ENCODE measurements around the gene USP32. TPM values are rescaled to one million over a fixed set of nuclear protein-coding genes. Genes with fewer than 3 reads are reported as not detected.

Gene USP32
- total RNA-seq, 1 experiment from 2014 or later = 103 TPM

DNA sequence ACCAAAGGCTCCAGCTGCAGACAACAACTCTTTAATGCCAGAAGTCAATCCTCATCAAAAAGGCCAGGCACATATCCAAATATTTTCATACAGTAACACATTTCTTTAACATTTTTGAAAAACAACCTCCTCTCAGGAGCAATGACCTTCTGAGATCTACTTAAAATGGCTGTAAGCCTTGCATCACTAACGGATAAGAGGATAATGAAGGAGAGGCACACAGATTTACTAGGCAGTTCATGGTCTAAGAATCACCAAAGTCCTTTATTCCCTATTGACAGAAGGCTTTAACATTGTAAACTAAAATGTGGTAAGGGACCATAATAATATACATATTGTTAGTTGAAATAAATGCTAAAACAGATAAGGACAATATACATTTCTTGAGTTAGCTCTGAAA lies 114.7 kb downstream of the USP32 start (continued):
- TF ChIP-seq, protein P1, sequence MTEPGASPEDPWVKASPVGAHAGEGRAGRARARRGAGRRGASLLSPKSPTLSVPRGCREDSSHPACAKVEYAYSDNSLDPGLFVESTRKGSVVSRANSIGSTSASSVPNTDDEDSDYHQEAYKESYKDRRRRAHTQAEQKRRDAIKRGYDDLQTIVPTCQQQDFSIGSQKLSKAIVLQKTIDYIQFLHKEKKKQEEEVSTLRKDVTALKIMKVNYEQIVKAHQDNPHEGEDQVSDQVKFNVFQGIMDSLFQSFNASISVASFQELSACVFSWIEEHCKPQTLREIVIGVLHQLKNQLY (CRISPR knock-in tag; IDR thresholded peaks at IDR 0.05) = no peak
- TF ChIP-seq MYBL2 (CRISPR knock-in tag; IDR thresholded peaks at IDR 0.05) (no peak), TP53 (CRISPR knock-in tag; IDR thresholded peaks at IDR 0.05) (no peak), FOXJ3 (CRISPR knock-in tag; IDR thresholded peaks at IDR 0.05; ENCODE audit: borderline replicate concordance) (no peak), JAZF1 (CRISPR knock-in tag; IDR thresholded peaks at IDR 0.05) (no peak), OVOL2 (CRISPR knock-in tag; IDR thresholded peaks at IDR 0.05; ENCODE audit: borderline replicate concordance) (no peak), TEAD1 (CRISPR knock-in tag; IDR thresholded peaks at IDR 0.05) (no peak), SMAD3 (CRISPR knock-in tag; IDR thresholded peaks at IDR 0.05; ENCODE audit: borderline replicate concordance) (no peak), ZNF317 (CRISPR knock-in tag; IDR thresholded peaks at IDR 0.05; ENCODE audit: borderline replicate concordance, low read depth) (no peak), TEAD4 (CRISPR knock-in tag; IDR thresholded peaks at IDR 0.05) (no peak), ZNF232 (CRISPR knock-in tag; IDR thresholded peaks at IDR 0.05) (no peak), SP1 (CRISPR knock-in tag; conservative IDR thresholded peaks at IDR 0.05) (no peak)
- TF ChIP-seq, protein P2, sequence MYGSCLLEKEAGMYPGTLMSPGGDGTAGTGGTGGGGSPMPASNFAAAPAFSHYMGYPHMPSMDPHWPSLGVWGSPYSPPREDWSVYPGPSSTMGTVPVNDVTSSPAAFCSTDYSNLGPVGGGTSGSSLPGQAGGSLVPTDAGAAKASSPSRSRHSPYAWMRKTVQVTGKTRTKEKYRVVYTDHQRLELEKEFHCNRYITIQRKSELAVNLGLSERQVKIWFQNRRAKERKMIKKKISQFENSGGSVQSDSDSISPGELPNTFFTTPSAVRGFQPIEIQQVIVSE (CRISPR knock-in tag; IDR thresholded peaks at IDR 0.05; ENCODE audit: borderline replicate concordance) = no peak
- TF ChIP-seq, protein P3, sequence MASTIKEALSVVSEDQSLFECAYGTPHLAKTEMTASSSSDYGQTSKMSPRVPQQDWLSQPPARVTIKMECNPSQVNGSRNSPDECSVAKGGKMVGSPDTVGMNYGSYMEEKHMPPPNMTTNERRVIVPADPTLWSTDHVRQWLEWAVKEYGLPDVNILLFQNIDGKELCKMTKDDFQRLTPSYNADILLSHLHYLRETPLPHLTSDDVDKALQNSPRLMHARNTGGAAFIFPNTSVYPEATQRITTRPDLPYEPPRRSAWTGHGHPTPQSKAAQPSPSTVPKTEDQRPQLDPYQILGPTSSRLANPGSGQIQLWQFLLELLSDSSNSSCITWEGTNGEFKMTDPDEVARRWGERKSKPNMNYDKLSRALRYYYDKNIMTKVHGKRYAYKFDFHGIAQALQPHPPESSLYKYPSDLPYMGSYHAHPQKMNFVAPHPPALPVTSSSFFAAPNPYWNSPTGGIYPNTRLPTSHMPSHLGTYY (CRISPR knock-in tag; IDR thresholded peaks at IDR 0.05) = no peak

DNA sequence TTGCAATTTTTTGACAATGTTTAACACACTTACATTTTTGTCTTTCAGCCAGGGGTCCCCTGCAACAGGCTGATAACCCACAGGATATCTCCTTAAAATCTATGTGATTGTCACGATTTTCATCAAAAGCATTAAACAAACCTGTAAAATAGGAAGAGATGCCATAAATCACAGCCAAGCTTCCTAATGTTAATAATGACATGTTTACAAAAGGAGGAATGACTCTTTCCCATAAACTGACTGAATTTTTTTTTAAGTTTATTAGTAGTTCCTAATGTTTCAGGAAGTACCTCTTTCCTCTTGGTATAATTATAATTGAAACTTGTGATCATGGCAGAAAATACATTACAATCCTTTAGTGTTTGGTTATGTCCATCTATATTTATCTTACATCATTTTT lies 122.5 kb downstream of the USP32 start:
- Mint-ChIP-seq H3K4me3 (no peak overlapping the region), H3K27ac (no peak overlapping the region), H3K4me1 (no peaks in the 10 kb centered on the region), H3K9me3 (no peaks in the 10 kb centered on the region), H3K27me3 (ENCODE audit: low read depth) (no peaks in the 10 kb centered on the region), H3K36me3 (peaks cover 31% of the 10 kb centered on the region)
- TF ChIP-seq RELA (CRISPR knock-in tag; IDR thresholded peaks at IDR 0.05; ENCODE audit: borderline replicate concordance) (no peak), FOXK1 (CRISPR knock-in tag; IDR thresholded peaks at IDR 0.05) (no peak), TEAD4 (CRISPR knock-in tag; IDR thresholded peaks at IDR 0.05) (no peak)
- TF ChIP-seq, protein P4, sequence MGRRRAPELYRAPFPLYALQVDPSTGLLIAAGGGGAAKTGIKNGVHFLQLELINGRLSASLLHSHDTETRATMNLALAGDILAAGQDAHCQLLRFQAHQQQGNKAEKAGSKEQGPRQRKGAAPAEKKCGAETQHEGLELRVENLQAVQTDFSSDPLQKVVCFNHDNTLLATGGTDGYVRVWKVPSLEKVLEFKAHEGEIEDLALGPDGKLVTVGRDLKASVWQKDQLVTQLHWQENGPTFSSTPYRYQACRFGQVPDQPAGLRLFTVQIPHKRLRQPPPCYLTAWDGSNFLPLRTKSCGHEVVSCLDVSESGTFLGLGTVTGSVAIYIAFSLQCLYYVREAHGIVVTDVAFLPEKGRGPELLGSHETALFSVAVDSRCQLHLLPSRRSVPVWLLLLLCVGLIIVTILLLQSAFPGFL (CRISPR knock-in tag; IDR thresholded peaks at IDR 0.05; ENCODE audit: borderline replicate concordance) = no peak
- ChIA-PET CTCF (no interaction called here), POLR2A (no interaction called here)
- ATAC-seq (no peak), DNase-seq (ENCODE audit: low spot score) (no peak)

DNA sequence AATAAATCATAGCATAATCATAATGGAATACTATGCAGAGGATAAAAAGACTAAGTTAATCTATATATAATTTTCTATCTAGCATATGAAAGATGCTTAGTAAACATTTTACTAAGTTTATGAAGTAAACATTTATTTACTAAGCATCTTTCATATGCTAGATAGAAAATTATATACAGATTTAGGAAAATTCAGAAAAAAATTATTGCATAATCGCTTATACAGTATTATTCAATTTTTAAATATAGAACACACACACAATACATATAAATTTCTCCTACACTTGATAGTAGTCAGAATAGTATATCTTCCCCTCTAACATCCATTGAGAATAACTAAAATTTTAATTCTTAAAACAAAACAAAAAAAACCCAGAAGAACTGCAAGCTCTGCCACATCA lies 131.4 kb downstream of the USP32 start:
- H3K4me3 Mint-ChIP-seq = no peak overlapping the region
- ATAC-seq (no peak), DNase-seq (ENCODE audit: low spot score) (no peak)
- no peak overlapping the region for H3K27ac Mint-ChIP-seq
- H3K36me3 Mint-ChIP-seq = peaks cover 27% of the 10 kb centered on the region
- peaks cover 32% of the 10 kb centered on the region for H3K4me1 Mint-ChIP-seq
- POLR2A ChIA-PET = no interaction called here
- no peaks in the 10 kb centered on the region for H3K27me3 Mint-ChIP-seq (ENCODE audit: low read depth)
- H3K9me3 Mint-ChIP-seq = no peaks in the 10 kb centered on the region
- TF ChIP-seq, protein P5, sequence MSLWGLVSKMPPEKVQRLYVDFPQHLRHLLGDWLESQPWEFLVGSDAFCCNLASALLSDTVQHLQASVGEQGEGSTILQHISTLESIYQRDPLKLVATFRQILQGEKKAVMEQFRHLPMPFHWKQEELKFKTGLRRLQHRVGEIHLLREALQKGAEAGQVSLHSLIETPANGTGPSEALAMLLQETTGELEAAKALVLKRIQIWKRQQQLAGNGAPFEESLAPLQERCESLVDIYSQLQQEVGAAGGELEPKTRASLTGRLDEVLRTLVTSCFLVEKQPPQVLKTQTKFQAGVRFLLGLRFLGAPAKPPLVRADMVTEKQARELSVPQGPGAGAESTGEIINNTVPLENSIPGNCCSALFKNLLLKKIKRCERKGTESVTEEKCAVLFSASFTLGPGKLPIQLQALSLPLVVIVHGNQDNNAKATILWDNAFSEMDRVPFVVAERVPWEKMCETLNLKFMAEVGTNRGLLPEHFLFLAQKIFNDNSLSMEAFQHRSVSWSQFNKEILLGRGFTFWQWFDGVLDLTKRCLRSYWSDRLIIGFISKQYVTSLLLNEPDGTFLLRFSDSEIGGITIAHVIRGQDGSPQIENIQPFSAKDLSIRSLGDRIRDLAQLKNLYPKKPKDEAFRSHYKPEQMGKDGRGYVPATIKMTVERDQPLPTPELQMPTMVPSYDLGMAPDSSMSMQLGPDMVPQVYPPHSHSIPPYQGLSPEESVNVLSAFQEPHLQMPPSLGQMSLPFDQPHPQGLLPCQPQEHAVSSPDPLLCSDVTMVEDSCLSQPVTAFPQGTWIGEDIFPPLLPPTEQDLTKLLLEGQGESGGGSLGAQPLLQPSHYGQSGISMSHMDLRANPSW (CRISPR knock-in tag; conservative IDR thresholded peaks at IDR 0.05; ENCODE audit: low read depth) = no peak
- CTCF ChIA-PET = interaction anchor here (0.7 kb wide), 1 partner anchor 46 kb away, joined by 4 read pairs; no protein-coding TSS in a partner anchor

Data from WTC11 (cell line).